Measurements from ENCODE around the gene PLIN1. TPM values are rescaled to one million over a fixed set of nuclear protein-coding genes. Genes with fewer than 3 reads are reported as not detected.
"Not testable (repeated sequence)": the region's sequence is repeated elsewhere in the genome, so short reads cannot be mapped to it uniquely, and the experiment has no call there.

The PLIN1 gene
- total RNA-seq, 1 donor from 2014 or later: 0.07 TPM

DNA sequence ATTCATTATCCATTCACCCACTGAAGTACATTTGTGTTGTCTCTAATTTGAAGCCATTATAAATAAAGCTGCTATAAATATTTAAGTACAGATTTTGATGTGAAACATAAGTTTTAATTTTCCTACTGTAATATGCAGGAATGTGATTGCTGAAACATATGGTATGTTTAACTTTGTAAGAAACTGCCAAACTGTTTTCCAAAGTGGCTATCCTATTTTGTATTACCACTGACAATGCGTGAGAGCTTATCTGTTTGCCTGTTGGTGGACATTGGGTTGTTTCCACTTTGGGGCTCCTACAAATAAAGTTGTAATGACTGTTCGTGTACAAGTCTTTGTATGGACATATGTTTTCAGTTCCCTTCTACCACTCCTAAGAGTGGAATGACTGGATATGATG lies 13.9 kb upstream of the PLIN1 start:
- Histone ChIP-seq H3K79me2 (ENCODE audit: low read depth) (no peaks in the 10 kb centered on the region), H3K27me3 (peaks cover 82% of the 10 kb centered on the region), H2AFZ (replicated peaks) (no peak overlapping the region), H3K9me3 (ENCODE audit: low read depth) (no peaks in the 10 kb centered on the region), H3F3A (ENCODE audit: low read depth) (no peaks in the 10 kb centered on the region), H3K4me1 (no peaks in the 10 kb centered on the region), H3K4me2 (no peak overlapping the region), H3K36me3 (no peaks in the 10 kb centered on the region), H3K27ac (no peak overlapping the region), H3K9ac (no peak overlapping the region), H4K20me1 (ENCODE audit: low read depth) (no peaks in the 10 kb centered on the region), H3K4me3 (no peak overlapping the region)
- peaks cover 2% of the 10 kb centered on the region for H3K36me3 Mint-ChIP-seq
- peaks cover 7% of the 10 kb centered on the region for H3K4me1 Mint-ChIP-seq
- H3K27ac Mint-ChIP-seq: no peak overlapping the region
- no peak for TF ChIP-seq EZH2phosphoT487 (IDR thresholded peaks at IDR 0.05)
- no peak for TF ChIP-seq CTCF (IDR thresholded peaks at IDR 0.05)
- TF ChIP-seq EZH2 (IDR thresholded peaks at IDR 0.05): no peak
- no peak for DNase-seq (ENCODE audit: low spot score)
- H3K27me3 Mint-ChIP-seq (ENCODE audit: insufficient read depth, low read depth): peaks cover 7% of the 10 kb centered on the region
- H3K9me3 Mint-ChIP-seq: peaks cover 3% of the 10 kb centered on the region
- H3K4me3 Mint-ChIP-seq: no peak overlapping the region

DNA sequence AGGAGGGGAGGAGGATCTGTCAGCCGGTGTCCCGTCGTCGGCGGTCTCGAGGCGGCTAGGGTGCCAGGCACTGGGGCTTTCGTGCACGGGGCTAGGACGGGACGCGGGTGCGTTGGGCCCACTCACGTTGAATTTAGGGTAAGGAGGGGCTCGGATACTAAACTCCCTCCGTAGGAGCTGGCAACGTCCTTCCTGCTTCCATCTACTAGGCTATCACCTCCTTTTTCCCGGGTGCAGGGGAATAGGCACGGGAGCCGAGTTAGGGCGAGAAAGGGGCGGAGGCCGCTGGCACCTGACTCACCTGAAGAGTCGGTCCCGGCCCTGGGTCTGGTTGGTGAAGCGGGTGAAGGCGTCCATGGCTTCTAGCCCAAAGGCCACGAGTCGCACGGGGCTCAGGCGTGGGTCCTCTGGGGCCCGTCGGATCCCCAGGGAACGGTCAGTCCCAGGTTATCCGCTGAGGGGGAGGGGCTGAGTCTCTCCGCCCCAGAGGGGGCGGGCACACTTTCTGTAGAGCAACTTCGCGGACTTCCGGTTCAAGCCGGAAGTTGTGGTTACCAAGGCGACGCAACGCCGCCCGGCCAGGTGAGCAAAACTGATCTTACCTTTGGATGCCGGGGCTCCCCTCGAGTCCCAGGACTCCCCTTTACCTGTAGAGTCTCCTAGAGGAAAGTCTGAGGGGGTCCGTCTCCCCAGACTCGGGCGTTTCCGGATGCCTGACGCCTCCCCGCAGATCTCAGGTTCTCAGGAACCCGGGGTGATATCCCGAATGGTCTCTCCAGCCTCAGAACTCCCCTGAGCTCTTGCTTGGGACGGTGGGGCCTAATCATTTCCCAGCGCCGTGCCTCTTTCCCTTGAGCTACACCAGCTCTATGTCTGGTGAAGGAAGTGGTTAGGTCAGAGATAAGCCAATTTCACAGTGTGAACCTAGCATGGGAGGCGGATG lies 11.4 kb upstream of the PLIN1 start, which contains the start of the genes PEX11A and WDR93:
Gene PEX11A, minus strand, starts transcription at position 479 of the 943 bp plus-strand sequence. Its CDS starts 122 bp downstream, at position 357.
Gene WDR93, plus strand, starts transcription at position 536 of the 943 bp plus-strand sequence. CDS start 10,936 bp downstream, outside the sequence.
- Mint-ChIP-seq H3K4me3 (peak within 1 kb of the TSS; percentile 86), H3K27me3 (ENCODE audit: insufficient read depth, low read depth) (peaks cover 7% of the 10 kb centered on the region), H3K36me3 (peaks cover 2% of the 10 kb centered on the region), H3K4me1 (peaks cover 7% of the 10 kb centered on the region), H3K9me3 (peaks cover 3% of the 10 kb centered on the region), H3K27ac (no peak within 1 kb of the TSS)
- no peak for TF ChIP-seq EZH2phosphoT487 (IDR thresholded peaks at IDR 0.05)
- no peaks in the 10 kb centered on the region for H3F3A ChIP-seq (ENCODE audit: low read depth)
- peaks cover 60% of the 10 kb centered on the region for H3K27me3 ChIP-seq
- H3K4me1 ChIP-seq: no peaks in the 10 kb centered on the region
- peak within 1 kb of the TSS; percentile 94 for H2AFZ ChIP-seq (replicated peaks)
- H3K9me3 ChIP-seq (ENCODE audit: low read depth): no peaks in the 10 kb centered on the region
- H3K79me2 ChIP-seq (ENCODE audit: low read depth): no peaks in the 10 kb centered on the region
- H3K4me3 ChIP-seq: peak within 1 kb of the TSS; percentile 64
- H3K36me3 ChIP-seq: no peaks in the 10 kb centered on the region
- DNase-seq (ENCODE audit: low spot score): peak; percentile 87
- no peak within 1 kb of the TSS for H3K9ac ChIP-seq
- H4K20me1 ChIP-seq (ENCODE audit: low read depth): no peaks in the 10 kb centered on the region
- H3K27ac ChIP-seq: no peak within 1 kb of the TSS
- peak within 1 kb of the TSS; percentile 81 for H3K4me2 ChIP-seq

- H3K27me3 Mint-ChIP-seq (ENCODE audit: insufficient read depth, low read depth); H3K4me1 Mint-ChIP-seq; H3K79me2 ChIP-seq (ENCODE audit: low read depth); H4K20me1 ChIP-seq (ENCODE audit: low read depth); H3K9me3 ChIP-seq (ENCODE audit: low read depth); H3K36me3 Mint-ChIP-seq; H3F3A ChIP-seq (ENCODE audit: low read depth); H3K4me1 ChIP-seq; DNase-seq (ENCODE audit: low spot score); H3K27ac ChIP-seq; H3K36me3 ChIP-seq; H3K9ac ChIP-seq; H3K9me3 Mint-ChIP-seq; H3K27ac Mint-ChIP-seq: not testable (repeated sequence)
- Histone ChIP-seq H3K4me2 (peak overlapping the region; percentile 81), H2AFZ (replicated peaks) (peak overlapping the region; percentile 94), H3K27me3 (peaks cover 53% of the 10 kb centered on the region), H3K4me3 (peak overlapping the region; percentile 64)
- peak overlapping the region; percentile 86 for H3K4me3 Mint-ChIP-seq
Measured at GRCh38 chr15:89689930-89690275, 10.7 kb upstream of the PLIN1 start.

DNA sequence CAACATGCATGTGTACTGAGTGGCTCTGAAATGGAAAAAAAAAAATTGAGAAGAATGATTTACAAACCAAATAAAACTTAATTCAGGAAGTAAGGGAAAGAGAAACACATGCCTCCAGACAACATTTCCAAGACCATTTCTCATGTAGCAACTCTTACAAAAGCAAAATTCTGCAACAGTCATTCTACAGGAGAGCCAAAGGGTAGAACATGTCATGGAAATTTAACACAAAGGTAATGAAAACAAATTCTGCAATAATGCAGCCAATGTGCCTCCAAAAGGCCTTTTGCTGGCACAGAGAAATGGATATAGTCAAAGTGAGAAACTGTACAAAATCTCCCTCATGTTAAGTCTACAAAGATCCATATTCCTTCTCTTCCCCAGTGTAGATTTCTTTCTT lies 7.4 kb upstream of the PLIN1 start:
- no peaks in the 10 kb centered on the region for H3K79me2 ChIP-seq (ENCODE audit: low read depth)
- no peak overlapping the region for H2AFZ ChIP-seq (replicated peaks)
- Mint-ChIP-seq H3K36me3 (peaks cover 2% of the 10 kb centered on the region), H3K4me3 (no peak overlapping the region), H3K9me3 (peaks cover 3% of the 10 kb centered on the region), H3K27me3 (ENCODE audit: insufficient read depth, low read depth) (peaks cover 5% of the 10 kb centered on the region), H3K27ac (no peak overlapping the region), H3K4me1 (peaks cover 7% of the 10 kb centered on the region)
- H3K4me2 ChIP-seq: no peak overlapping the region
- H3K36me3 ChIP-seq: no peaks in the 10 kb centered on the region
- H4K20me1 ChIP-seq (ENCODE audit: low read depth): no peaks in the 10 kb centered on the region
- H3K9ac ChIP-seq: no peak overlapping the region
- no peak for DNase-seq (ENCODE audit: low spot score)
- H3K4me3 ChIP-seq: no peak overlapping the region
- H3K9me3 ChIP-seq (ENCODE audit: low read depth): no peaks in the 10 kb centered on the region
- no peak for TF ChIP-seq EZH2phosphoT487 (IDR thresholded peaks at IDR 0.05)
- TF ChIP-seq CTCF (IDR thresholded peaks at IDR 0.05): no peak
- no peak for TF ChIP-seq EZH2 (IDR thresholded peaks at IDR 0.05)
- H3K27ac ChIP-seq: no peak overlapping the region
- peaks cover 19% of the 10 kb centered on the region for H3K27me3 ChIP-seq
- no peaks in the 10 kb centered on the region for H3K4me1 ChIP-seq
- no peaks in the 10 kb centered on the region for H3F3A ChIP-seq (ENCODE audit: low read depth)

Measured in neural progenitor cell (in vitro differentiated cells).